Mucosa of descending colon (tissue), 3 donors: ENCODE results near the gene IL3RA. TPM values are rescaled to one million over a fixed set of nuclear protein-coding genes. Genes with fewer than 3 reads are reported as not detected.
A peak's percentile ranks its signal among the peaks of the same experiment; 100 is the strongest.
"Not testable (repeated sequence)": the region's sequence is repeated elsewhere in the genome, so short reads cannot be mapped to it uniquely, and the experiment has no call there.

ENCODE experiments used
- ATAC-seq: fragments of 200-7000 bp; cut with Tn5 transposase; one replicate; pipeline ENCODE4 v1.9.1; 2020; ENCODE audit warnings: mild to moderate bottlenecking, moderate library complexity
- DNase-seq, 3 donors: peaks; one replicate each; pipeline ENCODE4 v3.0.0-alpha.2; 2020
- H3K36me3 ChIP-seq: fragments of 200-600 bp; one replicate; pipeline ENCODE4 v1.8.0; 2021; ENCODE audit warnings: low read depth, mild to moderate bottlenecking
- H3K4me1 ChIP-seq: fragments of 200-600 bp; one replicate; pipeline ENCODE4 v1.8.0; 2021; ENCODE audit warnings: low read depth, mild to moderate bottlenecking
- H3K4me3 ChIP-seq: fragments of 200-600 bp; one replicate; pipeline ENCODE4 v1.8.0; 2021; ENCODE audit warnings: mild to moderate bottlenecking
- H3K9me3 ChIP-seq: fragments of 200-600 bp; one replicate; pipeline ENCODE4 v1.8.0; 2021; ENCODE audit warnings: mild to moderate bottlenecking
- intact Hi-C, 2 donors: fragments of 100-400 bp; cut with DNase I in 1 of 2; cut with micrococcal nuclease in 1 of 2; formaldehyde crosslinking; loops; one replicate each; pipeline versions ENCODE4 v1.11.0 to v1.11.1; 2022; cut with DNase I, micrococcal nuclease
- total RNA-seq, 3 donors: library from RNA; stranded (reverse); fragmentation: NEBNext Ultra II Directional in 2 of 3; extraction: Animal tissue kit (Norgen Biotek cat#: 25700) in 2 of 3; gene quantifications; one replicate each; pipeline versions ENCODE4 v1.2.1 to v1.2.4, GENCODE V29; 2021 to 2023
- TF ChIP-seq, protein P1 (sequence below): fragments of 200-600 bp; IDR thresholded peaks from one replicate; pipeline ENCODE4 v1.8.0; 2022; ENCODE audit warnings: antibody characterized with exemption, mild to moderate bottlenecking
- donor health status: DM: no; HTN: no; CAD: no; lungs with moderate emphysema.
- donor health status: DM: no; HTN: no; CAD: no.
- donor health status: DM: no; HTN: yes; CAD: no.

The IL3RA gene
- total RNA-seq, 3 donors from 2014 or later, result 6.3 to 11.6 (median 8.5) TPM

DNA sequence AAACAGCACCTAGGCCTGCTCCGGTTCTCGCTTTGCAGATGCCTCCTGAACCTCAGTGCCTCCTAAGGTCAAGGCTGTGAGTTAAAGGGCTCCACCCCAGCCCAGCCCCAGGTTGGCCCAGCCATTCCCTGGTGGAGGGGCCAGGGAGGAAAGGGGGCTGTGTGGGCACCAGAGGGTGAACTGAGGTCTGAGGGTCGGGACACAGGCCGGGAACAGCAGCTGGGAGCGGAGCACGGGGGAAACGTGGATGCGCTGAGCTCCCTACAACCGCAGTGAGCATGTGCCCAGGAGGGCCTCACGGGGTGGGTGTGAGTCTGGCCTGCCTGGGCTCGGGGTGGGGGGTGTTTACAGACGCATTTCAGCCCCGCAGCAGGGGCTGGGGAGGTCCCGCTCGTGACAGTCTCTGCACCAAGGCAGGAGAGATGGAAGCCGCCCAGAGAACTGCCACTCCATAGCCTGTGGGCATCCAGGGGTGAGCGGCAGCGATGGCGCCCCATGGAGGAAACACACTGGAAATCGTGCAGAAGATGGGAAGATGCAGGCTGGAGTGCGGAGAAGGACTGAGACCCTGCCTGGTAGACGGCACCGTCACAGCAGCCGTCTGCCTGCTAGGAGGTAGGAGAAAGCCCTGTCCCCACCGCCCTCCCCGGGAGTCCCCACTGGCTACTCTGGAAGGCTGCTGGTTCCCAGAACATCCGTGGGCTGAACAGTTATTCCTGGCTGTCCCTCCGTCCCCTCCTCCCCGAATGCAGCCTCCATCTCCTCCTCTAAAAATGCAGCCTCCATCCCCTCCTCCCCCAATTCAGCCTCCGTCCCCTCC, 65.2 kb downstream of the IL3RA start:
- ATAC-seq (peak; percentile 21), DNase-seq (peak in 2 of 3 donors; percentile 26 to 33)
- H3K36me3 ChIP-seq, result peaks cover 5% of the 10 kb centered on the region
- H3K4me3 ChIP-seq, result no peak overlapping the region
- no peaks in the 10 kb centered on the region for H3K9me3 ChIP-seq
- H3K4me1 ChIP-seq, result no peaks in the 10 kb centered on the region
- intact Hi-C loops, result no loop called here
- TF ChIP-seq, protein P1, sequence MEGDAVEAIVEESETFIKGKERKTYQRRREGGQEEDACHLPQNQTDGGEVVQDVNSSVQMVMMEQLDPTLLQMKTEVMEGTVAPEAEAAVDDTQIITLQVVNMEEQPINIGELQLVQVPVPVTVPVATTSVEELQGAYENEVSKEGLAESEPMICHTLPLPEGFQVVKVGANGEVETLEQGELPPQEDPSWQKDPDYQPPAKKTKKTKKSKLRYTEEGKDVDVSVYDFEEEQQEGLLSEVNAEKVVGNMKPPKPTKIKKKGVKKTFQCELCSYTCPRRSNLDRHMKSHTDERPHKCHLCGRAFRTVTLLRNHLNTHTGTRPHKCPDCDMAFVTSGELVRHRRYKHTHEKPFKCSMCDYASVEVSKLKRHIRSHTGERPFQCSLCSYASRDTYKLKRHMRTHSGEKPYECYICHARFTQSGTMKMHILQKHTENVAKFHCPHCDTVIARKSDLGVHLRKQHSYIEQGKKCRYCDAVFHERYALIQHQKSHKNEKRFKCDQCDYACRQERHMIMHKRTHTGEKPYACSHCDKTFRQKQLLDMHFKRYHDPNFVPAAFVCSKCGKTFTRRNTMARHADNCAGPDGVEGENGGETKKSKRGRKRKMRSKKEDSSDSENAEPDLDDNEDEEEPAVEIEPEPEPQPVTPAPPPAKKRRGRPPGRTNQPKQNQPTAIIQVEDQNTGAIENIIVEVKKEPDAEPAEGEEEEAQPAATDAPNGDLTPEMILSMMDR, result no peak

DNA sequence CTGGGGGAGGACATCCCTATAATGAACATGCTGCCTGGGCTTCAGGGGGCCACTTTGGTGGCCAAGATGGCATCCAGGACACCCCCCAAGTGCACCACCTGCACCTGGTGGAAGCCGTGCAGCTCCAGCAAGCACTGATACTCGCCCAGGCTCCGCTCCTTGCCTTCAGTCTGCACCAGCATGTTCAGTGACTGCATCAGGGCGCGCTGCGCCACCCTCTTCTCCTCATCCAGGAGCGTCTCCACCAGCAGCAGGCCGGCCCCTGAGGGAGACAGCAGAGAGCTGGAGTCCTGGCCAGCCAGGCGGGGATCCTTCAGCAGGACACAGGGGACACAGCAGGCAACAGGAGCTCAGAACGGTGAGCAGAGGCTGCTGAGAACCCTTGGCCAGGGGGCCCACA, 66.6 kb downstream of the IL3RA start:
- no peak for ATAC-seq
- Histone ChIP-seq H3K36me3 (peaks cover 7% of the 10 kb centered on the region), H3K4me1 (no peaks in the 10 kb centered on the region), H3K4me3 (no peak overlapping the region), H3K9me3 (no peaks in the 10 kb centered on the region)
- intact Hi-C loops, result no loop called here
- peak in 1 of 3 donors; percentile 20 for DNase-seq
- TF ChIP-seq, protein P1, result no peak

DNA sequence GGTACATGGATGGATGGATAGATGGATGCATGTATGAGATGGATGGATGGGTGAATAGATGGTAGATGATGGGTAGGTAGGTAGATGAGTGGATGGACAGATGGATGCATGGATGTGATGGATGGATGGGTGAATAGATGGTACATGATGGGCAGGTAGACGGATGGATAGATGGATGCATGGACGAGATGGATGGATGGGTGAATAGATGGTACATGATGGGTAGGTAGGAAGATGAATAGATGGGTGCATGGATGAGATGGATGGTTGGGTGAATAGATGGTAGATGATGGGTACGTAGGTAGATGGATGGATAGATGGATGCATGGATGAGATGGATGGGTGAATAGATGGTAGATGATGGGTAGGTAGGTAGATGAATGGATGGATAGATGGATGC, 67.3 kb downstream of the IL3RA start:
- H3K4me3 ChIP-seq, intact Hi-C loops, H3K9me3 ChIP-seq, DNase-seq, H3K36me3 ChIP-seq, ATAC-seq, H3K4me1 ChIP-seq: not testable (repeated sequence)

DNA sequence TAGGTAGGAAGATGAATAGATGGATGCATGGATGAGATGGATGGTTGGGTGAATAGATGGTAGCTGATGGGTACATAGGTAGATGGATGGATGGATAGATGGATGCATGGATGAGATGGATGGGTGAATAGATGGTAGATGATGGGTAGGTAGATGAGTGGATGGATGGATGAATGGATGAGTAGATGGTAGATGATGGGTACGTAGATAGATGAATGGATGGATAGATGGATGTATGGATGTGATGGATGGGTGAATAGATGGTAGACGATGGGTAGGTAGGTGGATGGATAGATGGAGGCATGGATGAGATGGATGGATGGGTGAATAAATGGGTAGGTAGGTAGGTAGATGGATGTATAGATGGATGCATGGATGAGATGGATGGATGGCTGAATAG, 69.2 kb downstream of the IL3RA start:
- H3K4me1 ChIP-seq, H3K9me3 ChIP-seq, H3K36me3 ChIP-seq, ATAC-seq, H3K4me3 ChIP-seq, intact Hi-C loops, DNase-seq: not testable (repeated sequence)

DNA sequence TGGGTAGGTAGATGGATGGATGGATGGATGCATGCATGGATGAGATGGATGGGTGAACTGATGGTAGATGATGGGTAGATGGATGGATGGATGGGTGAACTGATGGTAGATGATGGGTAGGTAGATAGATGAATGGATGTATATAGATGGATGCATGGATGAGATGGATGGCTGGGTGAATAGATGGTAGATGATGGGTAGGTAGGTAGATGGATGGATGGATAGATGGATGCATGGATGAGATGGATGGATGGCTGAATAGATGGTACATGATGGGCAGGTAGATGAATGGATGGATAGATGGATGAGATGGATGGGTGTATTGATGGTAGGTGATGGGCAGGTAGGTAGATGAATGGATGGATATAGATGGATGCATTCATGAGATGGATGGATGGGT, 70.5 kb downstream of the IL3RA start:
- Histone ChIP-seq H3K4me1 (no peaks in the 10 kb centered on the region), H3K4me3 (no peak overlapping the region), H3K9me3 (no peaks in the 10 kb centered on the region), H3K36me3 (peaks cover 7% of the 10 kb centered on the region)
- intact Hi-C loops, result no loop called here
- ATAC-seq (no peak), DNase-seq (no peak)
- TF ChIP-seq, protein P1, result no peak

DNA sequence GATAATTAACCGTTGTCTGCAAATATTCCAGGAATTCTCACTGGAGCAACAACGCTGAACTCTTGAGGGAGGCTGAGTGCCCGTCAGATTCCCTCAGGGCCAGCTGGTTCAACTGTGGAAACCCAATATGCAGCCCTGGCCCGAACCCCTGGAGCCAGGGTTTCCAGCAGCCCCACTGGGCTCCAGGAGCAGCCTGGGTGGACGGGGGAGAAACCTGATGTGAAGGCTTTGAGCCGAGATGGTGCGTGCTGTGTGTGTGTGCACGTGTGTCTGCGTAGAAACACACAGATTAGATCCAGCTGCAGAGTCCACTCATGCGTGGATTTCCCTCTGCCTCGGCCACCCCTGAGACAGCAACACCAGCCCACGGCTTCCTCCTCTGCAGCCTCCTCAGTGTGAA, 74.7 kb downstream of the IL3RA start:
- intact Hi-C loops, result no loop called here
- Histone ChIP-seq H3K4me1 (no peaks in the 10 kb centered on the region), H3K4me3 (no peak overlapping the region), H3K36me3 (peaks cover 3% of the 10 kb centered on the region), H3K9me3 (no peaks in the 10 kb centered on the region)
- no peak for ATAC-seq
- TF ChIP-seq, protein P1, result no peak
- DNase-seq, result peak in 1 of 3 donors; percentile 18
